H54 (cell line): ENCODE measurements around the gene SLCO2B1.

Experiments
- DNase-seq: peaks from one replicate; pipeline ENCODE4 v3.0.0; 2011; ENCODE audit warnings: low spot score, mixed read lengths; ENCODE audit not compliant: insufficient read length
- FAIRE-seq: peaks from 3 replicates; lab custom pipeline; 2011; peaks lifted over from hg19 to GRCh38; lab: Jason Lieb, UNC
- POLR2A ChIP-seq: IDR thresholded peaks from 2 replicates; pipeline ENCODE4 v1.6.1; 2011; ENCODE audit warnings: low read depth, mild to moderate bottlenecking, low read length

Gene SLCO2B1

GRCh38 chr11:75184757-75185425, 34.0 kb downstream of the SLCO2B1 start:
- no peak for TF ChIP-seq POLR2A
- FAIRE-seq, result no peak
- DNase-seq, result no peak

- DNase-seq (no peak), FAIRE-seq (no peak)
- TF ChIP-seq POLR2A, result no peak
Measured at GRCh38 chr11:75185866-75186265, 35.0 kb downstream of the SLCO2B1 start.

- FAIRE-seq (no peak), DNase-seq (no peak)
- no peak for TF ChIP-seq POLR2A
Measured at GRCh38 chr11:75186999-75187398, 36.1 kb downstream of the SLCO2B1 start.

GRCh38 chr11:75188671-75189070, 37.8 kb downstream of the SLCO2B1 start:
- FAIRE-seq (no peak), DNase-seq (no peak)
- TF ChIP-seq POLR2A, result no peak

GRCh38 chr11:75189108-75189507, 38.2 kb downstream of the SLCO2B1 start:
- no peak for DNase-seq
- no peak for FAIRE-seq
- TF ChIP-seq POLR2A, result no peak

- TF ChIP-seq POLR2A, result no peak
- no peak for DNase-seq
- FAIRE-seq, result no peak
Measured at GRCh38 chr11:75189911-75190310, 39.0 kb downstream of the SLCO2B1 start.

GRCh38 chr11:75190652-75191329, 39.9 kb downstream of the SLCO2B1 start:
- TF ChIP-seq POLR2A, result no peak
- FAIRE-seq (no peak), DNase-seq (no peak)

GRCh38 chr11:75191330-75191717, 40.4 kb downstream of the SLCO2B1 start:
- FAIRE-seq (no peak), DNase-seq (no peak)
- TF ChIP-seq POLR2A, result no peak

GRCh38 chr11:75193271-75193670, 42.4 kb downstream of the SLCO2B1 start:
- no peak for DNase-seq
- FAIRE-seq, result no peak
- TF ChIP-seq POLR2A, result no peak

GRCh38 chr11:75193711-75194110, 42.8 kb downstream of the SLCO2B1 start:
- no peak for FAIRE-seq
- TF ChIP-seq POLR2A, result no peak

GRCh38 chr11:75194147-75194546, 43.2 kb downstream of the SLCO2B1 start:
- no peak for TF ChIP-seq POLR2A
- FAIRE-seq (no peak), DNase-seq (no peak)

More at GRCh38 chr11:75193711-75194110, 42.8 kb downstream of the SLCO2B1 start:
- DNase-seq, result no peak

- no peak for TF ChIP-seq POLR2A
- DNase-seq (no peak), FAIRE-seq (no peak)
Measured at GRCh38 chr11:75195167-75195962, 44.5 kb downstream of the SLCO2B1 start.

GRCh38 chr11:75196426-75196825, 45.5 kb downstream of the SLCO2B1 start:
- FAIRE-seq (no peak), DNase-seq (no peak)
- no peak for TF ChIP-seq POLR2A
